K562 (cell line): ENCODE measurements around the gene RNF19B. TPM values are rescaled to one million over a fixed set of nuclear protein-coding genes. Genes with fewer than 3 reads are reported as not detected.

ENCODE experiments used
- ATAC-seq: fragments of 200-7000 bp; cut with Tn5 transposase; 3 replicates; pipeline ENCODE4 v1.9.1; 2020; ENCODE audit warnings: moderate library complexity
- BruUV-seq: library from RNA; stranded (reverse); fragments of 400-500 nt; replicated peaks from 2 replicates; lab custom pipeline; 2021; lab: Mats Ljungman, UMichigan
- CTCF ChIA-PET: fragments of 300-600 bp; formaldehyde crosslinking; extraction: SDS; loops from one replicate; lab custom pipeline; 2021; ENCODE audit warnings: low intra/inter-chr PET ratio; lab: Yijun Ruan, JAX
- POLR2A ChIA-PET: fragments of 300-600, 350-650 bp; sonication (Branson Sonifier 250); formaldehyde crosslinking; extraction: SDS; loops from one replicate; lab custom pipeline; 2021; ENCODE audit warnings: antibody characterized with exemption, inconsistent platforms; lab: Yijun Ruan, JAX
- DNase-seq, 4 experiments: peaks; one replicate each; pipeline versions ENCODE4 v3.0.0 to v3.0.0-alpha.2; 2011 to 2018; ENCODE audit warnings: low spot score in 3 of 4, mixed read lengths in 3 of 4; ENCODE audit errors: extremely low read depth in 1 of 4
- FAIRE-seq: peaks from 2 replicates; lab custom pipeline; 2011; peaks lifted over from hg19 to GRCh38; lab: Jason Lieb, UNC
- H2AFZ ChIP-seq: 2 replicates; pipeline ENCODE4 v1.6.0; 2011; ENCODE audit warnings: low read depth, low read length, control low read depth, inconsistent platforms
- H3K27ac ChIP-seq: fragments of 200-600 bp; 3 replicates; pipeline ENCODE4 v1.8.0; 2011; ENCODE audit warnings: low read depth, mild to moderate bottlenecking, control low read depth, inconsistent platforms, low read length, moderate library complexity, mixed read lengths; ENCODE audit errors: extremely low read depth
- H3K27me3 ChIP-seq, 2 experiments: fragments of 300-600 bp in 1 of 2; 2 replicates in 1 of 2; 3 replicates in 1 of 2; pipeline versions ENCODE4 v1.6.0 to v1.8.0; 2011; ENCODE audit warnings: inconsistent platforms in 2 of 2, low read length in 2 of 2, mild to moderate bottlenecking in 1 of 2, mixed read lengths in 1 of 2, moderate library complexity in 1 of 2; ENCODE audit not compliant: control insufficient read depth in 2 of 2, insufficient read depth in 2 of 2
- H3K36me3 ChIP-seq: fragments of 300-600 bp; 3 replicates; pipeline ENCODE4 v1.8.0; 2011; ENCODE audit warnings: mild to moderate bottlenecking, low read length, inconsistent platforms; ENCODE audit not compliant: control insufficient read depth, insufficient read depth
- H3K4me1 ChIP-seq, 2 experiments: fragments of 200-600 bp in 1 of 2; replicated peaks in 1 of 2; 2 replicates in 1 of 2; 3 replicates in 1 of 2; pipeline versions ENCODE4 v1.5.1 to v1.8.0; 2011; ENCODE audit warnings: inconsistent platforms in 2 of 2, low read length in 2 of 2, mild to moderate bottlenecking in 1 of 2, mixed read lengths in 1 of 2, moderate library complexity in 1 of 2; ENCODE audit not compliant: control insufficient read depth in 2 of 2, insufficient read depth in 2 of 2
- H3K4me2 ChIP-seq: 2 replicates; pipeline ENCODE4 v1.6.1; 2011; ENCODE audit warnings: low read length, control low read depth, inconsistent platforms, mixed read lengths; ENCODE audit not compliant: insufficient read depth
- H3K4me3 ChIP-seq: fragments of 200-600 bp; sonication (generic), shearing (Covaris generic); 2 replicates; pipeline ENCODE4 v1.5.1; 2016; ENCODE audit warnings: control low read depth, inconsistent platforms
- H3K79me2 ChIP-seq: fragments of 200-600 bp; 3 replicates; pipeline ENCODE4 v1.8.0; 2011; ENCODE audit warnings: low read length, inconsistent platforms; ENCODE audit not compliant: control insufficient read depth, insufficient read depth
- H3K9ac ChIP-seq, 2 experiments: 2 replicates each; pipeline versions ENCODE4 v1.6.0 to v1.6.1; 2011; ENCODE audit warnings: low read depth in 2 of 2, low read length in 2 of 2, control low read depth in 1 of 2, inconsistent platforms in 1 of 2, mild to moderate bottlenecking in 1 of 2, mixed read lengths in 1 of 2; ENCODE audit not compliant: insufficient read depth in 1 of 2
- H3K9me1 ChIP-seq: one replicate; pipeline ENCODE4 v1.6.0; 2011; ENCODE audit warnings: inconsistent platforms, mild to moderate bottlenecking, low read length, moderate library complexity; ENCODE audit not compliant: control insufficient read depth, insufficient read depth
- H3K9me3 ChIP-seq: replicated peaks from 2 replicates; pipeline ENCODE4 v1.5.1; 2011; ENCODE audit warnings: low read depth, low read length, inconsistent platforms; ENCODE audit not compliant: control insufficient read depth, insufficient read depth
- H4K20me1 ChIP-seq: replicated peaks from 2 replicates; pipeline ENCODE4 v1.6.1; 2011; ENCODE audit warnings: low read length, inconsistent platforms, mixed read lengths; ENCODE audit not compliant: control insufficient read depth, insufficient read depth
- E2F5 ChIP-seq: sonication (generic); formaldehyde crosslinking; IDR thresholded peaks from 2 replicates; pipeline ENCODE4 v1.8.0; 2022; ENCODE audit warnings: mild to moderate bottlenecking, missing genetic modification reagents
- GABPB1 ChIP-seq: sonication (generic); formaldehyde crosslinking; IDR thresholded peaks from 2 replicates; pipeline ENCODE4 v1.8.0; 2022; ENCODE audit warnings: mild to moderate bottlenecking, missing genetic modification reagents
- GATAD2A ChIP-seq: fragments of 450-650 bp; IDR thresholded peaks from 2 replicates; pipeline ENCODE4 v1.6.1; 2017
- JUN ChIP-seq, 2 experiments: sonication (generic) in 1 of 2; formaldehyde crosslinking in 1 of 2; IDR thresholded peaks; 2 replicates each; pipeline versions ENCODE4 v1.6.1 to v1.8.0; 2012 to 2022; ENCODE audit warnings: borderline replicate concordance in 2 of 2, mild to moderate bottlenecking in 2 of 2, improper control_type of control experiment in 1 of 2, low read depth in 1 of 2, low read length in 1 of 2, missing genetic modification reagents in 1 of 2
- MBD1 ChIP-seq: fragments of 250-450 bp; sonication (Bioruptor Pico); IDR thresholded peaks from 2 replicates; pipeline ENCODE4 v1.8.0; 2022; ENCODE audit warnings: inconsistent platforms
- NUFIP1 ChIP-seq: fragments of 450-650 bp; IDR thresholded peaks from 2 replicates; pipeline ENCODE4 v1.6.1; 2018; ENCODE audit not compliant: partially characterized antibody
- SNIP1 ChIP-seq: fragments of 450-650 bp; IDR thresholded peaks from 2 replicates; pipeline ENCODE4 v1.7.1; 2017; ENCODE audit warnings: low read depth, mild to moderate bottlenecking
- ZNF609 ChIP-seq: sonication (generic); formaldehyde crosslinking; IDR thresholded peaks from 2 replicates; pipeline ENCODE4 v1.8.1; 2023; ENCODE audit warnings: missing genetic modification reagents, mild to moderate bottlenecking, borderline replicate concordance
- WGBS: fragments of 100-300 bp; shearing (Covaris generic); methylation state at CpG from one replicate; pipeline ENCODE4 v1.1.6; 2016; ENCODE audit warnings: low coverage, mixed read lengths; ENCODE audit not compliant: insufficient coverage; ENCODE audit errors: missing lambda C conversion rate; 5-methylcytosine and 5-hydroxymethylcytosine counted together
- in situ Hi-C: fragments of 300-500 bp; cut with MboI; formaldehyde crosslinking; loops from 4 replicates; pipeline ENCODE4 v1.15.0; 2018; ENCODE audit warnings: inconsistent platforms, mixed read lengths
- intact Hi-C: fragments of 100-400 bp; cut with micrococcal nuclease; formaldehyde crosslinking; loops from 2 replicates; pipeline ENCODE4 v1.14.2; 2022
- polyA plus RNA-seq, 8 experiments: library from polyadenylated mRNA; depleted of rRNA in 4 of 8; stranded (reverse) in 5 of 8; unstranded in 3 of 8; fragments of >200 nt; fragmentation: Nextera tagmentation in 2 of 8; fragmentation: Illumina TruSeq in 1 of 8; extraction: Ambion mirVana in 2 of 8; extraction: Trizol in 1 of 8; gene quantifications; 2 replicates each; pipeline versions ENCODE4 v1.2.1 to v1.2.3, GENCODE V29; 2011 to 2014; ENCODE audit warnings: inconsistent platforms in 1 of 8, missing spikeins in 1 of 8
- total RNA-seq, 7 experiments: library from RNA; depleted of rRNA in 6 of 7; stranded (reverse); fragments of >200 nt in 6 of 7; fragmentation: Illumina TruSeq in 2 of 7; extraction: Trizol in 2 of 7; gene quantifications; 2 replicates each; pipeline versions ENCODE4 v1.2.1 to v1.2.3, GENCODE V29; 2011 to 2021; ENCODE audit warnings: low replicate concordance in 1 of 7

RNF19B gene
- total and polyA plus RNA-seq, 9 of the 15 experiments (the other 6 are each of a cell fraction or from before 2014, with no cell fraction given): 2.6 to 14.9 (median 10.1) TPM

- TF ChIP-seq E2F5 (CRISPR knock-in tag) (no peak), ZNF609 (CRISPR knock-in tag) (no peak), GABPB1 (CRISPR knock-in tag) (no peak), NUFIP1 (no peak)
Observed at GRCh38 chr1:32984090-32984454, 19.5 kb upstream of the RNF19B start (continued).

GRCh38 chr1:32983020-32983419, 18.4 kb upstream of the RNF19B start:
- no peak overlapping the region for H3K9ac ChIP-seq
- H3K36me3 ChIP-seq: no peaks in the 10 kb centered on the region
- peaks cover 0 to 2% of the 10 kb centered on the region in 2 experiments; a peak in 3 of 5 replicates for H3K4me1 ChIP-seq
- H3K9me1 ChIP-seq: no peaks in the 10 kb centered on the region
- in situ Hi-C loops: no loop called here
- POLR2A ChIA-PET: interaction anchor here (1.6 kb wide), 1 partner anchor 26 kb away, joined by 3 read pairs; no protein-coding TSS in a partner anchor
- H3K27me3 ChIP-seq: peaks cover 0 to 4% of the 10 kb centered on the region in 2 experiments; a peak in 2 of 5 replicates
- FAIRE-seq (no peak), DNase-seq (no peak), ATAC-seq (no peak)
- H4K20me1 ChIP-seq: no peaks in the 10 kb centered on the region
- WGBS: 29% methylated on average over 3 of the region's 3 CpGs
- H3K4me2 ChIP-seq: no peak overlapping the region
- CTCF ChIA-PET: no interaction called here
- intact Hi-C loops: no loop called here
- H3K4me3 ChIP-seq: no peak overlapping the region
- H3K27ac ChIP-seq: no peak overlapping the region
- H2AFZ ChIP-seq: no peak overlapping the region
- no TSS peak for BruUV-seq
- H3K79me2 ChIP-seq: no peaks in the 10 kb centered on the region
- no peaks in the 10 kb centered on the region for H3K9me3 ChIP-seq
- no peak for TF ChIP-seq MBD1 (CRISPR knock-in tag)
- no peak for TF ChIP-seq SNIP1
- no peak for TF ChIP-seq JUN (IDR thresholded peaks at IDR 0.05; ENCODE audit: borderline replicate concordance, low read depth, low read length)
- TF ChIP-seq JUN (CRISPR knock-in tag; IDR thresholded peaks at IDR 0.05; ENCODE audit: borderline replicate concordance): no peak
- no peak for TF ChIP-seq GATAD2A
